ENCODE data around the gene CDH22. TPM values are rescaled to one million over a fixed set of nuclear protein-coding genes. Genes with fewer than 3 reads are reported as not detected.

CDH22 gene
- total RNA-seq, 1 donor from 2014 or later = 0.09 TPM

DNA sequence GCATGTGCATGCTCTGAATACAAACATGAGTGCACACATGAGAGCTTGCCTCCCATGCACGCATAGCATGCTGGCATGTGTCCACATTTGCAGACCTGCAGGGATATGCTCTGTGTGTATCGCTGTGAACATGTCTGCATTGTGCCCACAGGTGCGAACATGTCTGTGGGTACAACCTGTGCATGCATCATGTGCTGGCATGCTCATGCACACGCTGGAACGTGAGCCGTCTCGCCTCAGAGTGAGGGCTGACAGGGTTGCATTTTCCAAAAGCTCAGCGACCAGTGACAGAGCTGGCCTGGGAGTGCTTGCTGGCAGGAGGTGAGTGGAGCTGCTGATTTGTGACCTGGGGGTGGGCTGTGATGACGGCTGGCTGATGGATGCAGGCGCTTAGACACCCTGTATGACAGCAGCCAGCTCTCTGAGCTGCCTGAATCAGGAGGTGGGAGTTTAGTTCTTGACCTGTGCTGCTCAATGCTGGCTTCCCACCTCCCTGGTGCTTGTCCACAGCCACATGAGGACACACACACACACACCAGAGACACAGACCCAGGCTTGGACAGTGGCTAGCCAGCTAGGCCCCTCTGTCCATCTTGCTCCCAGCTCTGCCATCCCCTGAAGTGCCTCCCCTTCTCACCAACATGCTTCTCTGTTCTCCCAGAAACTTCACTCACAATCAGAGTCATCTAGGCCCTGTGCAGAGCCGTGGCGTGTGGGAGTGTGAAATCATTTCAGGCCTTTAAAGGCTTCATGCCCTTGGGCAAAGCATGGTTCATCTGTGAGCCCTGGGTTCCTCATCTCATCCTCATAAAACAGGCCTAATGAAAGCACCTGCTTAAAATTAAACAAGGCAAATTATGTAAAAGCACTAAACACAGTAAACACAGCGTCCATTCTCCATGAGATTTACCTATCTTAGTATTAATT lies 138.8 kb downstream of the CDH22 start:
- POLR2A ChIA-PET = no interaction called here
- Mint-ChIP-seq H3K27ac (no peak overlapping the region), H3K4me3 (no peak overlapping the region), H3K9me3 (no peaks in the 10 kb centered on the region), H3K27me3 (peaks cover 43% of the 10 kb centered on the region), H3K36me3 (ENCODE audit: low read depth) (no peaks in the 10 kb centered on the region), H3K4me1 (no peaks in the 10 kb centered on the region)
- ATAC-seq (ENCODE audit: low read depth) (no peak), DNase-seq (no peak)
- TF ChIP-seq CTCF (IDR thresholded peaks at IDR 0.05) = no peak
- CTCF ChIA-PET = interaction anchor here (1.9 kb wide), 1 partner anchor 147 kb away, joined by 5 read pairs; no protein-coding TSS in a partner anchor
- intact Hi-C loops (cut with micrococcal nuclease) = no loop called here

- H3K27me3 Mint-ChIP-seq = peaks cover 38% of the 10 kb centered on the region
Measured at GRCh38 chr20:46168438-46168837, 139.9 kb downstream of the CDH22 start.

GRCh38 chr20:46167080-46167479 lies 141.2 kb downstream of the CDH22 start:
- Mint-ChIP-seq H3K9me3 (no peaks in the 10 kb centered on the region), H3K27me3 (peaks cover 25% of the 10 kb centered on the region), H3K27ac (no peak overlapping the region), H3K4me3 (no peak overlapping the region), H3K4me1 (no peaks in the 10 kb centered on the region), H3K36me3 (ENCODE audit: low read depth) (no peaks in the 10 kb centered on the region)
- POLR2A ChIA-PET = interaction anchor here (0.6 kb wide), 1 partner anchor 42 kb away, joined by 6 read pairs; no protein-coding TSS in a partner anchor
- TF ChIP-seq CTCF (IDR thresholded peaks at IDR 0.05) = no peak
- DNase-seq = no peak
- no peak for ATAC-seq (ENCODE audit: low read depth)
- CTCF ChIA-PET = interaction anchor here (1.4 kb wide), 1 partner anchor 144 kb away, joined by 3 read pairs; no protein-coding TSS in a partner anchor
- intact Hi-C loops (cut with micrococcal nuclease) = no loop called here

More at GRCh38 chr20:46168438-46168837, 139.9 kb downstream of the CDH22 start:
- no peaks in the 10 kb centered on the region for H3K9me3 Mint-ChIP-seq
- DNase-seq (no peak), ATAC-seq (ENCODE audit: low read depth) (no peak)
- no peak overlapping the region for H3K27ac Mint-ChIP-seq
- no peaks in the 10 kb centered on the region for H3K36me3 Mint-ChIP-seq (ENCODE audit: low read depth)
- no peak overlapping the region for H3K4me3 Mint-ChIP-seq
- CTCF ChIA-PET = no interaction called here
- intact Hi-C loops (cut with micrococcal nuclease) = no loop called here
- POLR2A ChIA-PET = no interaction called here
- H3K4me1 Mint-ChIP-seq = no peaks in the 10 kb centered on the region
- no peak for TF ChIP-seq CTCF (IDR thresholded peaks at IDR 0.05)

GRCh38 chr20:46164254-46164653 lies 144.0 kb downstream of the CDH22 start:
- ChIA-PET CTCF (no interaction called here), POLR2A (no interaction called here)
- Mint-ChIP-seq H3K4me1 (no peaks in the 10 kb centered on the region), H3K9me3 (no peaks in the 10 kb centered on the region), H3K27me3 (peaks cover 29% of the 10 kb centered on the region), H3K27ac (no peak overlapping the region), H3K4me3 (no peak overlapping the region), H3K36me3 (ENCODE audit: low read depth) (no peaks in the 10 kb centered on the region)
- ATAC-seq (ENCODE audit: low read depth) = no peak
- intact Hi-C loops (cut with micrococcal nuclease) = no loop called here
- DNase-seq = no peak
- no peak for TF ChIP-seq CTCF (IDR thresholded peaks at IDR 0.05)

GRCh38 chr20:46161921-46162320 lies 146.4 kb downstream of the CDH22 start:
- no peak for TF ChIP-seq CTCF (IDR thresholded peaks at IDR 0.05)
- Mint-ChIP-seq H3K9me3 (no peaks in the 10 kb centered on the region), H3K4me3 (no peak overlapping the region), H3K4me1 (no peaks in the 10 kb centered on the region), H3K27me3 (peaks cover 30% of the 10 kb centered on the region), H3K36me3 (ENCODE audit: low read depth) (no peaks in the 10 kb centered on the region), H3K27ac (no peak overlapping the region)
- POLR2A ChIA-PET = no interaction called here
- ATAC-seq (ENCODE audit: low read depth) (no peak), DNase-seq (no peak)
- CTCF ChIA-PET = no interaction called here
- intact Hi-C loops (cut with micrococcal nuclease) = no loop called here
